Lung (tissue), 12 donors: Measurements from ENCODE around the gene MARCHF9. TPM values are rescaled to one million over a fixed set of nuclear protein-coding genes. Genes with fewer than 3 reads are reported as not detected.

Experiments used
- ATAC-seq: fragments of 200-7000 bp; cut with Tn5 transposase; one replicate; pipeline ENCODE4 v1.9.1; 2020; ENCODE audit warnings: moderate number of reproducible peaks; ENCODE audit not compliant: insufficient read depth, low FRiP score
- DNase-seq, 3 donors: peaks; one replicate each; pipeline ENCODE4 v3.0.0-alpha.2; 2013 to 2017
- H3K27ac ChIP-seq, 2 donors: one replicate each; pipeline ENCODE4 v1.5.1; 2013; ENCODE audit warnings: mild to moderate bottlenecking in 2 of 2, moderate library complexity in 2 of 2, control low read depth in 1 of 2, inconsistent platforms in 1 of 2, low read depth in 1 of 2, low read length in 1 of 2
- H3K27me3 ChIP-seq, 3 donors: one replicate each; pipeline ENCODE4 v1.5.1; 2013; ENCODE audit warnings: low read length in 2 of 3; ENCODE audit not compliant: control insufficient read depth in 3 of 3, insufficient read depth in 3 of 3
- H3K36me3 ChIP-seq, 4 donors: one replicate each; pipeline ENCODE4 v1.5.1; 2013; ENCODE audit warnings: low read length in 4 of 4, mild to moderate bottlenecking in 1 of 4, moderate library complexity in 1 of 4; ENCODE audit not compliant: control insufficient read depth in 4 of 4, insufficient read depth in 4 of 4
- H3K4me1 ChIP-seq, 5 donors: one replicate each; pipeline ENCODE4 v1.5.1; 2013; ENCODE audit warnings: low read length in 5 of 5, mild to moderate bottlenecking in 2 of 5, moderate library complexity in 1 of 5; ENCODE audit not compliant: control insufficient read depth in 5 of 5, insufficient read depth in 5 of 5
- H3K4me3 ChIP-seq: one replicate; pipeline ENCODE4 v1.5.1; 2013; ENCODE audit warnings: mild to moderate bottlenecking, control low read depth, moderate library complexity
- H3K9ac ChIP-seq, 2 donors: one replicate each; pipeline ENCODE4 v1.5.1; 2013; ENCODE audit warnings: low read length in 2 of 2, control low read depth in 1 of 2; ENCODE audit not compliant: insufficient read depth in 1 of 2
- H3K9me3 ChIP-seq, 4 donors: one replicate each; pipeline ENCODE4 v1.5.1; 2013; ENCODE audit warnings: low read length in 3 of 4, mild to moderate bottlenecking in 1 of 4, moderate library complexity in 1 of 4; ENCODE audit not compliant: control insufficient read depth in 4 of 4, insufficient read depth in 3 of 4
- WGBS, 2 donors: extraction: QIAGEN DNeasy Blood & Tissue Kit; methylation state at CpG; one replicate each; pipeline ENCODE4 v1.1.7; 2013; 5-methylcytosine and 5-hydroxymethylcytosine counted together
- polyA plus RNA-seq, 2 donors: library from polyadenylated mRNA; stranded (reverse); fragments of 200-250 nt; gene quantifications; one replicate each; pipeline ENCODE4 v1.2.1, GENCODE V29; 2013
- total RNA-seq, 2 donors: library from RNA; depleted of rRNA in 1 of 2; stranded (reverse); fragments of >200 nt in 1 of 2; gene quantifications; one replicate each; pipeline ENCODE4 v1.2.1, GENCODE V29; 2014 to 2021
- TF ChIP-seq, protein P1 (sequence below): IDR thresholded peaks from 2 replicates; pipeline ENCODE4 v1.5.1; 2012; ENCODE audit warnings: mild to moderate bottlenecking; ENCODE audit errors: control extremely low read depth, extremely low read depth
- donor health status: control.
- donor health status: control.
- donor health status: Bipolar disorder and iron deficiency.
- donor health status: healthy.
- donor health status: DM: yes; HTN: yes; CAD: no.

MARCHF9 gene
- total and polyA plus RNA-seq, 4 donors: 12.1 to 31.1 (median 18.5) TPM

- TF ChIP-seq, protein P1, sequence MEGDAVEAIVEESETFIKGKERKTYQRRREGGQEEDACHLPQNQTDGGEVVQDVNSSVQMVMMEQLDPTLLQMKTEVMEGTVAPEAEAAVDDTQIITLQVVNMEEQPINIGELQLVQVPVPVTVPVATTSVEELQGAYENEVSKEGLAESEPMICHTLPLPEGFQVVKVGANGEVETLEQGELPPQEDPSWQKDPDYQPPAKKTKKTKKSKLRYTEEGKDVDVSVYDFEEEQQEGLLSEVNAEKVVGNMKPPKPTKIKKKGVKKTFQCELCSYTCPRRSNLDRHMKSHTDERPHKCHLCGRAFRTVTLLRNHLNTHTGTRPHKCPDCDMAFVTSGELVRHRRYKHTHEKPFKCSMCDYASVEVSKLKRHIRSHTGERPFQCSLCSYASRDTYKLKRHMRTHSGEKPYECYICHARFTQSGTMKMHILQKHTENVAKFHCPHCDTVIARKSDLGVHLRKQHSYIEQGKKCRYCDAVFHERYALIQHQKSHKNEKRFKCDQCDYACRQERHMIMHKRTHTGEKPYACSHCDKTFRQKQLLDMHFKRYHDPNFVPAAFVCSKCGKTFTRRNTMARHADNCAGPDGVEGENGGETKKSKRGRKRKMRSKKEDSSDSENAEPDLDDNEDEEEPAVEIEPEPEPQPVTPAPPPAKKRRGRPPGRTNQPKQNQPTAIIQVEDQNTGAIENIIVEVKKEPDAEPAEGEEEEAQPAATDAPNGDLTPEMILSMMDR: no peak
- H3K27ac ChIP-seq: no peak overlapping the region
- WGBS, 2 donors: 65 to 78% methylated on average over 11 of the region's 11 CpGs
- no peak overlapping the region for H3K4me3 ChIP-seq
- no peak for ATAC-seq
- peaks cover 0 to 19% (median 0%) of the 10 kb centered on the region in 5 donors for H3K4me1 ChIP-seq
- no peak overlapping the region for H3K9ac ChIP-seq
- H3K36me3 ChIP-seq: peaks cover 11 to 41% (median 19%) of the 10 kb centered on the region in 4 donors
- peak in 1 of 3 donors; percentile 25 for DNase-seq
- H3K9me3 ChIP-seq: peaks cover 0 to 2% (median 0%) of the 10 kb centered on the region in 4 donors
- peaks cover 0 to 24% (median 14%) of the 10 kb centered on the region in 3 donors for H3K27me3 ChIP-seq
Measured at GRCh38 chr12:57722716-57723629, 31.9 kb upstream of the MARCHF9 start.

GRCh38 chr12:57723630-57723962 lies 31.3 kb upstream of the MARCHF9 start:
- Histone ChIP-seq H3K9ac (no peak overlapping the region), H3K9me3 (peaks cover 0 to 2% (median 0%) of the 10 kb centered on the region in 4 donors), H3K27ac (no peak overlapping the region), H3K4me1 (peaks cover 0 to 19% (median 0%) of the 10 kb centered on the region in 5 donors), H3K27me3 (peaks cover 0 to 30% (median 14%) of the 10 kb centered on the region in 3 donors), H3K4me3 (no peak overlapping the region), H3K36me3 (peaks cover 10 to 36% (median 13%) of the 10 kb centered on the region in 4 donors)
- 63 to 71% methylated on average over 2 of the region's 2 CpGs for whole genome bisulfite sequencing, 2 donors
- ATAC-seq: no peak
- TF ChIP-seq, protein P1: no peak
- DNase-seq: no peak

GRCh38 chr12:57724003-57724935 lies 30.6 kb upstream of the MARCHF9 start:
- TF ChIP-seq, protein P1: no peak
- Histone ChIP-seq H3K27ac (no peak overlapping the region), H3K9ac (no peak overlapping the region), H3K36me3 (peaks cover 4 to 29% (median 7%) of the 10 kb centered on the region in 4 donors), H3K27me3 (peaks cover 0 to 32% (median 14%) of the 10 kb centered on the region in 3 donors), H3K4me1 (peaks cover 0 to 19% (median 0%) of the 10 kb centered on the region in 5 donors), H3K9me3 (peaks cover 0 to 2% (median 0%) of the 10 kb centered on the region in 4 donors), H3K4me3 (no peak overlapping the region)
- ATAC-seq (no peak), DNase-seq (no peak)
- 86 to 88% methylated on average over 12 of the region's 12 CpGs for WGBS, 2 donors
